ENCODE data around the gene CNTN2. TPM values are rescaled to one million over a fixed set of nuclear protein-coding genes. Genes with fewer than 3 reads are reported as not detected.

The CNTN2 gene
- polyA plus RNA-seq, 1 donor: 1.2 TPM

DNA sequence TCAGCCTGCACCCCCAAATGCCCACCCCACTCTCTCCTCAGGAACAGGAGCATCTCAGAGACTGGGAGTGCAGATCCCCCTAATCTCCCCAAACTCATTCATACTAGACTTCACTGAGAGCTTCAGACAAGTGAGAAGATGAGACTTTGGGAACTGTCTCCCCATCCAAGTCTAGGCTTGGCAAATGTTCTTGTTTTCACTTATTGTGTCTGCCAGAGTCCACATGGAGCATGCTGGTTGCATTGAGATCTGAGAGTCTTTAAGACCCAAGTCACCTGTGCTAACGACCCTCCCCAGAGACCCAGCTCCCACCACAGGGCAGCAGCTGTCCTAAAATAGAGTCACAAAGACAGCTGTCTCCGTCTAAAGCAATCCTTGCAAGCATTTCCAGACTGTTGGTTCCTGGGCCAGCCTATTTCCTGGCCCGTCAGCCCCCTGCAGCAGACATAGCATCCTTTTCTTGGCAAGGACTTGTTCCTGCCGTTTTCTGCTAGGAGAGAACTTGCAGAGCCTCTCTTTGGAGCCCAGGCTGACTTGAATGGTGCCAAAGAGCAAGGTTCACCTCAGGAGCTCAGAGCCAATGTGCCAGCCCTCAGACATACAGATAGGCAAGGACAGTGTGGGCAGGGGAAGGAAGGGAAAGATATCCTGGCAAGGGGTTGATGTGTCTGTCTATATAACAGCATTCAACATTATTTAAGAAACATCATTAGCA is 1.9 kb upstream of the CNTN2 start:
- Histone ChIP-seq H3K4me1 (ENCODE audit: control insufficient read depth, insufficient read depth, low read length) (no peaks in the 10 kb centered on the region), H3K4me3 (ENCODE audit: low read length) (no peak overlapping the region), H3K9me3 (ENCODE audit: control insufficient read depth, low read depth, low read length) (no peaks in the 10 kb centered on the region), H3K27ac (ENCODE audit: low read length) (no peak overlapping the region), H3K27me3 (ENCODE audit: control insufficient read depth, insufficient read depth, low read length) (peaks cover 54% of the 10 kb centered on the region), H3K36me3 (ENCODE audit: control insufficient read depth, insufficient read depth, low read length) (no peaks in the 10 kb centered on the region)
- no CpG with 5 or more reads among the region's 4 CpGs for WGBS (ENCODE audit: insufficient coverage, low lambda C conversion rate)
- no peak for DNase-seq

DNA sequence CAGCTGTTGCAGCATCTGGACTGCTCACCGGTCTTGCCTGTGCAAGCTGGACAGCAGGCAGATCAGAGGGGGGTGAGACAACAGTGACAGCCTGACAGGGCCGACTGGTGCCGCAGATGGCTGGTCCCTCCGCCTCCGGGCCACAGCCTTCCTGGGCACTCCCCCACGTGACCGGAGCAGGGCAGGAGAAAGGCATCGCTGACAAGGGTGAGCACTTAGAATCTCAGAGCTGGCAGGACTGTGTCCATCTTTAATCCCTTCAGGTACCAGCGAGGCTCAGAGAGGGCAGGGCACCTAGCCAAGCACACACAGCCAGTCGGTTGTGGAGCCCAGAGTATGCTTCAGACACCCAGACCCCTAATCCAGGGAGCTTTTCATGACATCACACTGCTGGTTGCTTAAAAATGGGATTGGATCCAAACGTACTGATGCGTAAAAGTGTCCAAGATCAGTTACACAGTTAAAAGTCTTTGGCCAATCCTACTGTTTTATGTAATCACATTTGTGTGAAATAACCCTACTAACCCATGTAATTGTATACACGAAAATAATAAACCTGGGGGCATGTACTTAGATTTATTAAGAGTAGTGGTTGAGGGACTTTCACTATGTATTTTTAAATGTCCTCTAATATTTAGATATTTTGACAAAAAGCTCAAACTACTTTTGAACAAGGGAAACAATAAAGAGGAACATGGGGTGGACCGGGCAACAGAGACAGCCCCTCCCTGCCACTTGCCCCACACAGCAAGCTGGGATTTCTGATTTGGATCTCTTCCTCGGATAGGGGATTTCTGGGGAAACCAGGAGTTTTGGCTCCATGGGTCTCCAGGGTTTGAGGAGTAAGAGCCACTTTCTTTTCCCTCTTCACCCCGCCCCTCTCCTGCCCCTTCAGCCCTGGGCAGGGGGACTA is 758 bp upstream of the CNTN2 start:
- no peaks in the 10 kb centered on the region for H3K9me3 ChIP-seq (ENCODE audit: control insufficient read depth, low read depth, low read length)
- no peak for DNase-seq
- 40% methylated on average over 1 of the region's 16 CpGs for WGBS (ENCODE audit: insufficient coverage, low lambda C conversion rate)
- H3K27ac ChIP-seq (ENCODE audit: low read length): no peak overlapping the region
- H3K36me3 ChIP-seq (ENCODE audit: control insufficient read depth, insufficient read depth, low read length): no peaks in the 10 kb centered on the region
- no peak overlapping the region for H3K4me3 ChIP-seq (ENCODE audit: low read length)
- peaks cover 65% of the 10 kb centered on the region for H3K27me3 ChIP-seq (ENCODE audit: control insufficient read depth, insufficient read depth, low read length)
- no peaks in the 10 kb centered on the region for H3K4me1 ChIP-seq (ENCODE audit: control insufficient read depth, insufficient read depth, low read length)

GRCh38 chr1:205043866-205044265 is 854 bp downstream of the CNTN2 start:
- Histone ChIP-seq H3K27ac (ENCODE audit: low read length) (no peak overlapping the region), H3K9me3 (ENCODE audit: control insufficient read depth, low read depth, low read length) (no peaks in the 10 kb centered on the region), H3K27me3 (ENCODE audit: control insufficient read depth, insufficient read depth, low read length) (peaks cover 80% of the 10 kb centered on the region), H3K4me3 (ENCODE audit: low read length) (no peak overlapping the region), H3K4me1 (ENCODE audit: control insufficient read depth, insufficient read depth, low read length) (no peaks in the 10 kb centered on the region), H3K36me3 (ENCODE audit: control insufficient read depth, insufficient read depth, low read length) (no peaks in the 10 kb centered on the region)
- no peak for DNase-seq
- WGBS (ENCODE audit: insufficient coverage, low lambda C conversion rate): no CpG with 5 or more reads among the region's 4 CpGs

DNA sequence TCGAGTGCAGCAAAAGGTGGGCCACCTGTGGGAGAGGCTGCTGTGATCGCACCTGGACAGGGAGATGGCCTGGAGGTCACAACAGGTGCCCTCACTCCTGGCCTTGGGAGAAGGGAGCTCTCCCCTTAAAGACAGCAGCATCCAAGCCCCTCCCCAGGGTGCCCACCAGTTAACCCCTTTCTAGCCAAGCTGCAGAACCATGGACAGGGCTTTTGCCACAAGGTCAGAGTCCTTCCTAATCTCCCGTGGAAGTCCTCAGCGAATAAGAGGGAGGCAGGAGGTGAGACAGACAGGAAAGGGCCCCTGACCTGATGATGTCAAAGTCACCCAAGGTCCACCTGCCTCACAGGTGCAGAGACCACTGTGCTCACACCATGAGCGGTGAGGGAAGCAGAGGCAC is 1.7 kb downstream of the CNTN2 start:
- Histone ChIP-seq H3K9me3 (ENCODE audit: control insufficient read depth, low read depth, low read length) (no peaks in the 10 kb centered on the region), H3K36me3 (ENCODE audit: control insufficient read depth, insufficient read depth, low read length) (no peaks in the 10 kb centered on the region), H3K4me1 (ENCODE audit: control insufficient read depth, insufficient read depth, low read length) (no peaks in the 10 kb centered on the region), H3K27ac (ENCODE audit: low read length) (no peak overlapping the region), H3K4me3 (ENCODE audit: low read length) (no peak overlapping the region), H3K27me3 (ENCODE audit: control insufficient read depth, insufficient read depth, low read length) (peaks cover 80% of the 10 kb centered on the region)
- DNase-seq: no peak
- WGBS (ENCODE audit: insufficient coverage, low lambda C conversion rate): no CpG with 5 or more reads among the region's 5 CpGs

DNA sequence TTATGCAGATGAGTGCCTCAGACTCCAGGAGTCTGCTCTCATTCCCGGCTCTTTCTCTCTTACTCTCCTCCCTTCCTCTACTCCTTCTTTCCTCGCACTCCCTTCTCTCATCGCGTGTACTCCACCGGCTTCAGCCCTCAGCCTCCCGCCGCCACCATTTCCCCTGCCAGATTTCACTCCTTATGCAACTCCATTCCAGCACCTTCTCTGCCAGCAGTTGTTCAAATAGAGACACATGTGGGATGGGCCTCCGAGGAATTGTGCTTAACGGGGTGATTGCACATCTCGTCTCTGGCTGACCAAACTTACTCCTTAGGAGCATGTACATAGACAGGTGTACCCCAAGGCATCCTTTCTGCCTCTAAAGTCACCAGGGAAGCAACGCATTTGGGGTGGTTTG is 2.1 kb downstream of the CNTN2 start:
- no peaks in the 10 kb centered on the region for H3K9me3 ChIP-seq (ENCODE audit: control insufficient read depth, low read depth, low read length)
- H3K4me1 ChIP-seq (ENCODE audit: control insufficient read depth, insufficient read depth, low read length): no peaks in the 10 kb centered on the region
- DNase-seq: no peak
- 25% methylated on average over 1 of the region's 11 CpGs for WGBS (ENCODE audit: insufficient coverage, low lambda C conversion rate)
- no peak overlapping the region for H3K4me3 ChIP-seq (ENCODE audit: low read length)
- H3K36me3 ChIP-seq (ENCODE audit: control insufficient read depth, insufficient read depth, low read length): no peaks in the 10 kb centered on the region
- peaks cover 80% of the 10 kb centered on the region for H3K27me3 ChIP-seq (ENCODE audit: control insufficient read depth, insufficient read depth, low read length)
- H3K27ac ChIP-seq (ENCODE audit: low read length): no peak overlapping the region

- no CpG with 5 or more reads among the region's 4 CpGs for WGBS (ENCODE audit: insufficient coverage, low lambda C conversion rate)
- DNase-seq: no peak
- no peak overlapping the region for H3K4me3 ChIP-seq (ENCODE audit: low read length)
- H3K9me3 ChIP-seq (ENCODE audit: control insufficient read depth, low read depth, low read length): no peaks in the 10 kb centered on the region
- no peaks in the 10 kb centered on the region for H3K36me3 ChIP-seq (ENCODE audit: control insufficient read depth, insufficient read depth, low read length)
- H3K27me3 ChIP-seq (ENCODE audit: control insufficient read depth, insufficient read depth, low read length): peaks cover 70% of the 10 kb centered on the region
- no peak overlapping the region for H3K27ac ChIP-seq (ENCODE audit: low read length)
- no peaks in the 10 kb centered on the region for H3K4me1 ChIP-seq (ENCODE audit: control insufficient read depth, insufficient read depth, low read length)
Measured at GRCh38 chr1:205046870-205047269, 3.9 kb downstream of the CNTN2 start.

GRCh38 chr1:205047764-205048231 is 4.8 kb downstream of the CNTN2 start:
- no peak for DNase-seq
- no CpG with 5 or more reads among the region's 5 CpGs for WGBS (ENCODE audit: insufficient coverage, low lambda C conversion rate)
- Histone ChIP-seq H3K9me3 (ENCODE audit: control insufficient read depth, low read depth, low read length) (no peaks in the 10 kb centered on the region), H3K36me3 (ENCODE audit: control insufficient read depth, insufficient read depth, low read length) (no peaks in the 10 kb centered on the region), H3K27ac (ENCODE audit: low read length) (no peak overlapping the region), H3K4me1 (ENCODE audit: control insufficient read depth, insufficient read depth, low read length) (no peaks in the 10 kb centered on the region), H3K27me3 (ENCODE audit: control insufficient read depth, insufficient read depth, low read length) (peaks cover 62% of the 10 kb centered on the region), H3K4me3 (ENCODE audit: low read length) (no peak overlapping the region)

DNA sequence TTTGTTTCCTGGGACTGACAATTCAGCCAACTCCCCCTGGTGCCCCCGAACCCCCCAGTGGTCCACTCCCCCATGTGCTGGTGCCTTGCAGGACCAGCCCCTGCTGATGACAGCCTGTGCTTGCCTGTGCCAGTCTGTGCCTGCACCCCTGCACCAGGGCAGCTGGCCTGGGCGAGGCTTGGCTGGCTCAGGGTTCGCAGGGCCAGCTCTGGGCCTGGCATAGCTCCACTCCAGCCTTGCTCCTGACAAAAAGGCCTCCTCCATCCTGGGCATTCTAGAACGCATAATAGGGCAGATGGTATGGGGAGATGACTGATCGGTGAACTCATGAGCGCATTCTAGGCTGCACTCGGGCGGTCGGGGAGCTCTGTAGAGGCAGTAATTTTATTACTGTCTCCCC is 5.4 kb downstream of the CNTN2 start:
- Histone ChIP-seq H3K27me3 (ENCODE audit: control insufficient read depth, insufficient read depth, low read length) (peaks cover 59% of the 10 kb centered on the region), H3K4me1 (ENCODE audit: control insufficient read depth, insufficient read depth, low read length) (no peaks in the 10 kb centered on the region), H3K4me3 (ENCODE audit: low read length) (no peak overlapping the region), H3K27ac (ENCODE audit: low read length) (no peak overlapping the region), H3K9me3 (ENCODE audit: control insufficient read depth, low read depth, low read length) (no peaks in the 10 kb centered on the region), H3K36me3 (ENCODE audit: control insufficient read depth, insufficient read depth, low read length) (no peaks in the 10 kb centered on the region)
- no peak for DNase-seq
- WGBS (ENCODE audit: insufficient coverage, low lambda C conversion rate): no CpG with 5 or more reads among the region's 9 CpGs

DNA sequence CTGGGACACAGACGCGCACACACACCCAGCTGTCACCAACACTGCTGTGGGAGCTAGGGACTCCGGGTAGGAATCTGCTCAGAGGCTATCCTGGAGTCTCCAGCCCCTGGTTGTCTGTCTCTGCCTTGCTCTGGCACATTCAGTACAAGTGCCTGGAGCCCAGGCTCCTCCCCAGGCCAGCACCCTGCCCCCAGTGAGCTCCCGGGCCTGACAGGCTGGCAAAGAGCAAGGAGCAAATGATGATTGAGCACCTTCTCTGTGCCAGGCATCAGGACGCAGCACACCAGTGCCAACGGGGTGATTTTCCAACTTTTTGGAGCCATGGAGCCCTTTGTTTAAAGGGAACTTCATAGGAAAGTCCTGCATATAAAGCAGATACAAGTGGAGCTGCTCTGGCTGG is 6.5 kb downstream of the CNTN2 start:
- no peaks in the 10 kb centered on the region for H3K36me3 ChIP-seq (ENCODE audit: control insufficient read depth, insufficient read depth, low read length)
- H3K27ac ChIP-seq (ENCODE audit: low read length): no peak overlapping the region
- WGBS (ENCODE audit: insufficient coverage, low lambda C conversion rate): no CpG with 5 or more reads among the region's 6 CpGs
- H3K4me3 ChIP-seq (ENCODE audit: low read length): no peak overlapping the region
- peaks cover 48% of the 10 kb centered on the region for H3K27me3 ChIP-seq (ENCODE audit: control insufficient read depth, insufficient read depth, low read length)
- DNase-seq: no peak
- no peaks in the 10 kb centered on the region for H3K4me1 ChIP-seq (ENCODE audit: control insufficient read depth, insufficient read depth, low read length)
- H3K9me3 ChIP-seq (ENCODE audit: control insufficient read depth, low read depth, low read length): no peaks in the 10 kb centered on the region

DNA sequence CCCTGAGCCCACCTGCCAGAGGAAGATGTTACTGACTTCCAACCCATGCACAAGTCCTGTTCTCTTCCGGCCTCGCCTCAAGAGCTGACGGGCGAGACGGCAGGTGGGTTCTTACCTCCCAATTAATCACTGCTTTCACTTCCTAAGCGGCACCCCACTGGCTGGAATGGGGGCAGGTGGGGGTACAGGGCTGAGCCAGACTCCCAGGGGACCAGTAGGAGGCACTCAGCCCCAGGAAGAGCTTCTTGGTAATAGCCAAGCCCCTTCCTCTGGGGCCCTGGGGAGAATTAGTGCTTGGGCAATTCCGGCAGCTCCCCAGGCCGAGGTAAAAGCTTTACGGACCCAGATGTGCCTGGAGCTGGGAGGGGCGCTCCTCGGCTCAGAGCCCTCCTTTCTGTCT is 9.7 kb downstream of the CNTN2 start:
- H3K27me3 ChIP-seq (ENCODE audit: control insufficient read depth, insufficient read depth, low read length): peaks cover 18% of the 10 kb centered on the region
- no CpG with 5 or more reads among the region's 11 CpGs for WGBS (ENCODE audit: insufficient coverage, low lambda C conversion rate)
- no peaks in the 10 kb centered on the region for H3K9me3 ChIP-seq (ENCODE audit: control insufficient read depth, low read depth, low read length)
- no peaks in the 10 kb centered on the region for H3K4me1 ChIP-seq (ENCODE audit: control insufficient read depth, insufficient read depth, low read length)
- no peak for DNase-seq
- H3K27ac ChIP-seq (ENCODE audit: low read length): no peak overlapping the region
- H3K4me3 ChIP-seq (ENCODE audit: low read length): no peak overlapping the region
- H3K36me3 ChIP-seq (ENCODE audit: control insufficient read depth, insufficient read depth, low read length): no peaks in the 10 kb centered on the region

All from large intestine (tissue), 3 donors.